ENCODE data around the gene SH2D6.
A peak's percentile ranks its signal among the peaks of the same experiment; 100 is the strongest.
"Not testable (repeated sequence)": the region's sequence is repeated elsewhere in the genome, so short reads cannot be mapped to it uniquely, and the experiment has no call there.

Gene SH2D6

DNA sequence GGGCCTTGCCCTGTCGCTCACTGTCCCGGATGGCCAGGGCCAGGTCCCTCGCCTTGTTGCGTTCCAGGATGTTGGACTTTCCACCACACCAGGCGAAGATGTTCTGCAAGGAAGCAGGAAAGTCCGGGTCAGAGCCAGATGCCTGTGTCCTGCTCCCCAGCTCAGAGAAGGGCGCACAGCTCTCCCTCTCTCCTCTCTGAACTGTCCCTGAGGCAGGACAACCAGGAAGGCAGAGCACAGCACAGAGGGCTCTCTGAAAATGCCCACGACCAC lies 19.4 kb upstream of the SH2D6 start:
- no peak for DNase-seq

DNA sequence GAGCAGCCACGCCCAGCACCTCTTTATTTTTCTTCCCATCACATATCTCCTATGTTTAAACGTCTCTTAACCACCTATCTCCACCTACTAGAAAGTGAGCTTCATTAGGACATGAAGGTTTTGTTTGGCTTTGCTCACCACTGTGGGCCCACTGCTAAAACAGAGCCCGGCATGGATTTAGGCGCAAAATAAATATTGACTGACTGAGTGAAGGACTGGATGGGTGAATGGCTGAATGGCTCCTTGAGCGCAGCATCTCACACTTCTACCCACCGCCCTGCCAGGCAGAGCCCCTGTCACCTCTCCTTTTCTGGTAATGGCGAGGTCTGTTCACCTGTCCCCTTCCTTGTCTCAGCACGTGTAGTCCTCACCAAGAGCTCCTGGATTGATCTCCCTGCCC lies 18.5 kb upstream of the SH2D6 start:
- DNase-seq, result no peak

DNA sequence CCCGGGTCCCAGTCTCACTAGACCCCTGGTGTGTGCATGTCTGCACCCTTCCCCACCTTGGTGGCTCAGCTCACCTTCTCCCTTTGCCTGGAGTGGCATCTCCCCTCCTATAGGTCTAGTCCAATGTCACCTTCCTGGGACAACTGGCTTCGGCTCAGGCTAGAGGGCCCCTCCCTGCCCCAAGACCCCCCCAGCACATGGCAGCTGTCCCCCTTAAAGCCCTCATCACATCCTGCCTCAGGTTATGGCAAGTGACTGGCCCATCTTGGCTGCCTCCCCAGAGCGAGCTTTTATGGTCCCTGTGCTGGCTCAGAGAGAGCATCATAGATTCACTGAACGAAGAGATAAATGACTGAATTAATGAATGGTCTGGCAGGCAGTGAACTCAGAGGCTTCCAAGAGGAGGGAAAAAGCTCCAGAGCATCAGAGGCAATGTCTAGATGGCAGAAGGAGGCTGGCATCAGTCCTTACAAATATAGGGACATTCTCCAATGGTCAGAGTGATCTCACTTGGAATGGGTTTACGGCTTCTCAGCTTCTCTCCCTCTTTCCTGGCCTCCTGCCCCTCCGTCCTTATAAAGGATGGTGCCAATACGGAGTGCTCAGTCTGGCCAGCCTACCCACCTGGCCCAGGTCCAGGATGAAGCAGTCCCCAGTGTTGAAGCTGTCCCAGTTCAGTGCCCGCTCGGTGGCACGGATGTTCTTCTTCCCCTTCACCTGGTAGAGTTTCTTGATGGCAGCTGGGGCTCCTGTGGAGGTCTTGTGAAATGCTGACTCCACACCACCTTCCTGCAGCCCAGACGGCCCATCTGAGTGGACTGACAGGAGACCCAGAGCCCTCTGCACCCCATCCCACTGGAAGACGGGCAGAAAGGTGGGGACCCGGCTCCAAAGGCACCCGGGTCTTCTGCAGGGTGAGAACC lies 17.7 kb upstream of the SH2D6 start:
- no peak for DNase-seq

DNA sequence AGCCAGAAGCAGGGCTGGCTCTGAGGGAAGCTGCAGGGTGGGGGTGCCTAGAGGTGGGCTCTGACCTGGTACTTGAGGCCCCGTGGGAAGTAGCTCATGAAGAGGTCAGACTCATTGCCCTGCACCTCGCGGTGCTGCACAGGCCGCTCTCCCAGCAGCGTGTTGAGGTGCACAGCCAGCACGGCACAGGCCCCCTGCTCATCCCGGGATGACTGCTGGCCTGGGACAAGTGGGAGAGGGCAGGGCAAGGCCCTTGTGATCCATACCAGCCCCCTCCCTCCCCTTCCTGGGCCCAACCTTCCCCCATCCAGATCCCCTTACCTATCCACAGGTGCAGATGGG lies 17.1 kb upstream of the SH2D6 start:
- DNase-seq, result no peak

DNA sequence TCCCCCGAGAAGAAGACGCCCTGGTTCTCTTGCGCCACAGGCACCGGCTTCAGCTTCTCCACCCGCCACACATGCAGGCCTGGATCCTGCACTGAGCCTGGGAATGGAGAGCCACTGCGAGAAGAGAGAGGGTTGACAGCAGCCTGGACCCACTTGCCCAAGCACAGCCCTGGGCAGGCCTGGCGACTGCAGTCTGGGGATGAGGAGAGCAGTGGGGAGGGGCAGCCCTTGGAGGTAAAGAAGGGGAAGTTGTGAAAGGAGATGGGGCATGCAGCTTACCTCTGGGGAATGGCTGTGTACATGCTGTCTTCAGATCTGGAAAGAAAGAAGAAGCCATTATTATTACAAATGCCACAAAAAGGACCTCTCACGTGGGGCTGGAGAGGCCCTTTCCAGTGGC lies 16.7 kb upstream of the SH2D6 start:
- no peak for DNase-seq

DNA sequence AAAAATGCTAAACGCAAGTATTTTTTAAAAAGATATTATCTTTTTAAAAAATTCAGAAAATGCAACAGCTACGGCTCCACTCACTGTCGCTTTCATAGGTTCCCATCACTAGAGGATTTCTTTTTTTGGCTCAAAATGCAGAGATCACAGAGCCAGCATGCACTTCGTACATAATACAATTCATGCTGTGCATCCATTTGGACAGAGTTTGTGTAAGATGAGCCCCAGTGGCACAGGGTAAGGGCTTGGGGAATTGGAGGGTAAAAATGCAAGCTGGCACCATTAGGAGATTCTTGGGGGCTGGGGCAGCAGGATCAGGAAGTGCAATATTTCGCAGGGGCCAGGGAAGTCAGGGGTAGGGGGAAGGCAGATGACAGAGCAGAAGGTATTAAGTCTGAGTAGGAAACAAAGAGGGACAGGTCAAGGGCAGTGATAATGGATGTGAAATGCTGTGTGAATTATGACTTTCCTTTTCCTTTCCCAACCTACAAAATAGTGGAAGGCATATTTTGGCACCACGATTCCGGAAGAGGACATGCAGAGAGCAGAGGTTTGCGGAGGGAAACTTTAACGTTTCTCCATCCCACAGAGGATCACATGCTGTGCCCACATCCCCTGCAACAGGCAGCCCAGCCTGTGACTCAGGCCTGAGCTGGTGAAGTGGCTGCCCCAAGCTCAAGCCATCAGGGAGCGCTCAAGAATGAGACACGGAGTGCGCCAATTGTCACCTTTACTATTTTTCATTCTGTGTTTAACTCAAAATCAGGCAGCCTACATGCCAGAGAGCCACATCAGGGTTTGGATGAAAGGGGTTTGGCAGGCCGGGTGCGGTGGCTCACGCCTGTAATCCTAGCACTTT lies 13.1 kb upstream of the SH2D6 start:
- peak; percentile 75 for DNase-seq

DNA sequence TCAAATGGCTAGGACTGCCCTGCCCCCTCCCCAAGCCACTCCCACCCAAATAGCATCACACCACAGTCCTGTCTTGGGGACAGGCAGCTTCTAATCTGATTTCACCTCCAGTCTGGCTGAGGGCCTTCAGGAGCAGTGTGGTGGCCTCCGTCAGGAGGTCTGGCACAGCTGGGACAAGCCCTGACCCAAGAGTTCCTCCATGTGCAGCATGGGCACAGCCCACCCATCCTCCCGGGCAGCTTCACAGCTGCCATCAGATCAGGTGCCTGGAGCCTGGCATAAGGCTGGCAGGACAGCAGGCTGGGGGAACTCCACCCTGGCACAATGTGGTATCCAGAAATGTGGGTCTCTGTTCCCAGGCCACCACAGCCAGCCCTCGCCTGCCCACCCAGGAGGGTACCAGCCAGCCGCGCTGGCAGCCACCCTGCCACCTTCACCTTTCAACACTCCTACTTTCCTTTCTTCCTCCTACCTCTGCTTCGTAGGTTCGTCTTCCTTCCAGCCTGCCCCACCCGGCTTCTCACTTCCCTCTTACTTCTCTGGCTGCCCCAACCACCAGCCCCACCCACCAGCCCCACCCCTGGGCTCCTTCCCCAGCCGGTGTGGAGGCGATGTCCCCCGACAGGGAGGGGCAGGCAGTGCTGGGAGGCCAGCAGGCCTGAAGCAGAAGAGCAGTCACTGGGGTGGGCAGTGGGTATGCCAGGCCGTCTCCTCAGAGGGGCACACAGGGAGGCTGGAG lies 8.5 kb upstream of the SH2D6 start, which contains the start of gene CAPG:
Gene CAPG, minus strand, starts transcription at position 522 of the 739 bp plus-strand sequence. CDS start 8,221 bp downstream, outside the sequence.
- DNase-seq, result no peak

DNA sequence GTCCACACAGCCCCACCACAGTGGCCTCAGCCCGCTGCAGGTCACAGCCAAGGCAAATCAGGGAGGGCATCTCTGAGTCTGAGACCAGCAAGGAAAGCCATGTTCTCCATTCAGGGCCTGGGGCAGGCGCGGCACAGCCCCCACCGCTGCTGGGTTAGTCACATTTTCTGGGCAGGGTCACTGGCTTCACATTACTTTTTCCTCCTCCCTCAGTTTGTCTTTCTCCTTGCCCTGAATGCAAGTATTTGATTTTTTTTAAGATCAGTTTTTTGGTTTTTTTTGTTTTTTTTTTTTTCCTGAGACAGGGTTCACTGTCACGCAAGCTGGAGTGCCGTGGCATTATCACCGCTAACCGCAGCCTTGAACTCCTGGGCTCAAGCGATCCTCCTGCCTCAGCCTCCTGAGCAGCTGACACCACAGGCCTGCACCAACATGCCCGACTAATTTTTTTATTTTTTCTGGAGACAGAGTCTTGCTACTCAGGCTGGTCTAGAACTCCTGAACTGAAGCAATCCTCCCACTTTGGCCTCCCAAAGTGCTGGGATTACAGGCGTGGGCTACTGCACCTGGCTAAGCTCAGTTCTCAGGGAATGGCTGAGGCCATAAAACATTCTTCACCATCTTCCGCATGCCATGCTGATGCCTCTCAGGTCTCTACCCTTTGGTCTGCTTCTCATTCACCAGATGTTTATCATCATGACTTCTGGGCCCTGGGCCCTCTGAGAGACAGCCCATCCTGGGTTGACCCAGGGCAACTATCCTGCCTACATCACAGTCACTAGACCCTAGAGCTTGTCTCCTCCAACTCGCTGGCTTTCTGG lies 7.7 kb upstream of the SH2D6 start:
- no peak for DNase-seq

DNA sequence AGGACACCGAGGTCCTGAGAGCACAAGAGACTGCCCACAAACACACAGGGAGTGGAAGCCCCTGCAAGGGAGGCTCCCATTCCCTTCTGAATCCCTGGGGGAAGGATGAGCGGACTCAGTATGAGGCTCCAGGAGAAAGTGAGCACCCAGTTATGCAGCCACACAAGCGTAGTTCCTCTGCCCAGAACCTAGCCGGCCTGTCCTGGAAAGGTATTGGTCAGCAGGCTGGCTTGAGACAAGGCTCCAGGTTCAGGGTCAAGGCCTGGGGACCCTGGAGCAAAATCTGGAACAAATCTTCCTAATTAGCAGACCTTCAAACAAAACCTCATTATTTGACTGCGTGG lies 7.1 kb upstream of the SH2D6 start:
- DNase-seq, result no peak

DNA sequence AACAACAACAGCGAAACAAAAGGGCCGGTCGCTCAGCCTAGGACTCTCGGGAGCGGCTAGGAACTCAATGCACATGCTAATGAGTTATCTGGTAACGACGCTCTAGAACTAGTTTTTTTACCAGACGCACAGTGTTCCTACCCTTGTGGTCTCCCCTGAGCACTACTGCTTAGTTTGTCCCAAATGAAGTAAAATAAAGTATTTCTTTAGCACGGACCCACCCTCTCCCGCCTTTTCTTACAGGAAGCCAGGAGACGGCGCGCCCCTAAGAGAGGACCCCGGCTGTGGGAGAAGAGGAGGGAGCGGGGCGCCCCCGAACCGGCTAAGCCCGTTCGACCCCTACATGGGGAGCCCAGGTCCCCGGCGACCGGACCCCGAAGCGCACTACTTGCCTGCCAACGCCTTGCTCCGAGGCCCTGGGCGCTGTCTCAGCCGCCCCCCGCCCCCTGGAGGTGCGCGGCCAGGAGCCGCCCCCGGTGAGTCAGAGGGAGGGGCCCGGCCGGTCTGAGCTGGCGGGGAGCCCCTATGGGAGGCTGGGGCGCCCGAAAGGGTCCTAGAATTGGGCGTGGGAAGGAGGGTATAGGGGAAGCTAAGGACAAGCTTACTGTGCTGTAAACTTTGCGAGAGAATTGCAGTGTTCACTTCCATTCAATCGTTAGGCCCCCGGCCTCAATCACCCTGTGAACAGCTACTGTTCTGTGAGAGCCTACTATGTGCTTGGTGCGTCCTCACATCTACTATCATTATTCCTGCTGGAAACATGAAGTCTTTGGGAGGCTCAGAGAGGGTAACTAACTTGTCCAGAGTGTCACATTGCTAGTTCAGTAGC lies 4.7 kb upstream of the SH2D6 start:
- DNase-seq, result peak; percentile 46

DNA sequence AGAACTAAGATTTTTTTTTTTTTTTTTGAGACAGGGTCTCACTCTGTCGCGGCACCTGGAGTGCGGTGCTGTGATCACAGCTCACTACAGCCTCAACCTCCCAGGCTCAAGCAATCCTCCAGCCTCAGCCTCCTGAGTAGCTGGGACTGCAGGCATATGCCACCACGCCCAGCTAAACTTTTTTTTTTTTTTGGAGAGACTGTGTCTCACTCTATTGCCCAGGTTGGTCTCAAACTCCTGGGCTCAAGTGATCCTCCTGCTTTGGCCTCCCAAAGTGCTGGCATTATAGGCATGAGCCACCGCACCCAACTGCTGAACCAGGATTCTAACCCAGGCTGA lies 4.1 kb upstream of the SH2D6 start:
- DNase-seq, result not testable (repeated sequence)

DNA sequence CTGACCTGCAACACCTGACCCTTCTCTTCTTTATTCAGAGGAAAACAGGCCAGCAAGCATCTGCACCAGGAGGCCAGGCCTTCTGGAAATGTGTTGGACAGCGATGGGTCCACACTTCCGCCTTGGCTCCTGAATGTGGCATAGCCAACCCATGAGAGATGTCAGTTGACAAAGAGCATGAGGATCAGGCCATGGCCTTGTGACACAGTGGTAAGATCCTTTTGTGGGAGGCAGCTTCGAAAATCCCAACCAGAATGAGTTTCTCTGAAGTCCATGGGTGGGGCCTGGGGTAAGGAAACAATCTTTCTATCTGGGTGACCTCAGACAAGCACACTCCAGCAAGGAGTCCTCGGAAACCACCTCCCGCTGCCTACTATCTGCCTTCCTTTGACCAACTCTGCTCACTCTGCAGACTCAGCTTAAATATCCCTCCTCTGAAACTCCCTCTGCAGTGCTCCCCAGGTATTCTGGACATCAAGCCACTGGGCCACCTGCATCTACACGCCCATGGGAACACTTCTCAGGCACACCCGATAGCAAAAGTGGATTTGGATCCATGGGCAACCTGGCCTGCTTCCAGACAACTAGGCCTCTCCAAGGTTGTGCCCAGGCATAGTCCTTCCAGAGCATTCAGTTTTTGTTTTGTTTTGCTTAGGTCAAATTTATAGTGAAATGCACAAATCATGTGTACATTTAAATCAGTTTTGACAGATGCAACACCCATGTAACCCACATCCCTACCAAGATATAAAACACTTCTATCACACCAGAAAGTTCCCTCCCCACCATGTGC lies 3.6 kb upstream of the SH2D6 start:
- no peak for DNase-seq

DNA sequence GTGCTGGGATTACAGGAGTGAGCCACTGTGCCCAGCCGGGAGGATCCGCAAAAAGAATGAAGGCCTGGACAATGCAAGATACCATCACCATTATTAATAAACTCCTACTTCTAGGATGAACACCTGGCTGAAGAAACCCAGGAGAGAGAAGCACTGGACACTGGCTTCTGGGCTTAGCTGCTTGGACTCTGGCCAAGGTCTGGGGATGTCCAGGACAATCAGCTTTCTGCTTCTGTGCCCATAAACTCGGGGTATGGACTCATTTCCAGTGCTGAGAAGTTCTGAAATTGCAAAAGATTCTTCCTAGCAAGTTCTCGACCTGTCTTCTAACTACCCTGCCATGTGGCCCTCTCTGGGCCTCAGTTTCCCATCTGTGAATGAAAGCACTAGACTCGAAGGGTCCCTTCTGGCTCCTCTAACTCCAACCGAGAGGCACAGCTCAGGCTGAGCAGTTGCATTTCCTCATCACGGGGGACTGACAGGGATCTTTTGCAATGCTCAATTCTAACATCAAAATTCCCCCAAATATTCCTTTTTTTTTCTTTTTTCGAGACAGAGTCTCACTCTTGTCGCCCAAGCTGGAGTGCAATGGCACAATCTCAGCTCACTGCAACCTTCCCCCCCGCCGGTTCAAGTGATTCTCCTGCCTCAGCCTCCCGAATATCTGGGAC lies 2.4 kb upstream of the SH2D6 start:
- no peak for DNase-seq

DNA sequence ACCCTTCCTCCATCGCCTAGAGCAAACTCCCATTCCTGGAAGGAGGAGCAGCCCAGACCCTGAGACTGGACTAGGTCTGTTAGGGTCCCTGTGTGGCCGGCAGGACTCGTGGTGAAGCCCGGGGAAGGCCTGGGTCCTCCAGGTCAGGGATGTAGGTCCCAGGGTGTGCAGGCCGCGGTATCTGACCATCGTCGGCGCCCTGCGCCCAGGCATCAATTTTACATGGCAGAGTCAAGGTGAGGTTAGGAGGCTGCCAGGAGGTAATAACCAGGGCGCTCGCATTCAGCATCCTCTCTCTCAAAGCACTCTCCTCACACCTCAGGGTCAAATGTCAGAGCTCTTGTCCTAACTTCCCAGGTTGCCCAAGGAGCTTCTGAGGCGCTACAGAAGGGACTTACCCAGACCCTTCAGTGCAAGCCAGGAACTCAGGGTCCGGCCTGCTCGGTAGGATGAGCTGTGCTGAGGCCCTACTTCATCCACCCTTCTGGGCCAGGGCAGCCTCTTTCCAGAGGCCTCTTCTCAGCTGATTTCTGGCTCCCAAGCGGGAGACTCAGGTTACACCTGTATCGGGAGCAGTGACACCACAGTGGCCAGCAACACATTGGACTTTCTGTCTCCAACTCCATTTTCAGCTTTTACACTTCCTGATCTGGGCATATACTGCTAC lies 628 bp downstream of the SH2D6 start:
- no peak for DNase-seq

DNA sequence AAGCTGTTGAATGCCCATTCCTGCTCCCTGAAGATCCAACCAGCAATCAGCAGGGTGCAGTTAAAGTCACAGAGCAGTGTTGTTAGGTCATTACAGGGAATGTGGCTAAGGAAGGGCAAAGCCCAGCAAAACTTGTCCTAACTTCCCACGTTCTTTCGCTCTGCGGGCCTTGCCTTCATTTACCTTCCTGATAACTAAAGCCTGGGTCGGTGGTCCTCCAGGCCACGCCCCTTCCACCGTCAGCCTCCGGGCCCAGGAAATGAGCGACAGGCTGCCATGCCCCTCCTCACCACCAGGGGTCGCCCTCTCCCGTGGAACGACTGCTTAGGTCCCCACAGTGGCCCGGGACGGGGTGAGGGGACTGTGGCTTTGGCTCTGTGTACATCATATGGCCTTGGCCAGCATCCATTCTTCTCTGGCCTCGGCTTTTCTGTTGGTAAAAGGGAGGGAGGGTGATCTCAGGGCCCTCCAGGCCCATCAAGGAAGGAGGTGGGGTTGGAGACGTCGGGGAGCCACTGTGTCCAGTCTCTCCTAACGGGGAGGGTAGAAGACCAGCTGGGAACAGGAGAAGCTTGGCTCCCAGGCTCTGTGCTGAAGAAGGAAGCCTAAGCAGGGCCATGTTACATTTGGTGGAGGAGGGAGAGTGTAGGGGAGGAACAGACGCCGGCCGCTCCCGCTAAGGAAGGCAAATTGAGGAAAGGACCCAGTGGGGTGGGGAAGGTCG lies 2.2 kb downstream of the SH2D6 start:
- peak; percentile 91 for DNase-seq

DNA sequence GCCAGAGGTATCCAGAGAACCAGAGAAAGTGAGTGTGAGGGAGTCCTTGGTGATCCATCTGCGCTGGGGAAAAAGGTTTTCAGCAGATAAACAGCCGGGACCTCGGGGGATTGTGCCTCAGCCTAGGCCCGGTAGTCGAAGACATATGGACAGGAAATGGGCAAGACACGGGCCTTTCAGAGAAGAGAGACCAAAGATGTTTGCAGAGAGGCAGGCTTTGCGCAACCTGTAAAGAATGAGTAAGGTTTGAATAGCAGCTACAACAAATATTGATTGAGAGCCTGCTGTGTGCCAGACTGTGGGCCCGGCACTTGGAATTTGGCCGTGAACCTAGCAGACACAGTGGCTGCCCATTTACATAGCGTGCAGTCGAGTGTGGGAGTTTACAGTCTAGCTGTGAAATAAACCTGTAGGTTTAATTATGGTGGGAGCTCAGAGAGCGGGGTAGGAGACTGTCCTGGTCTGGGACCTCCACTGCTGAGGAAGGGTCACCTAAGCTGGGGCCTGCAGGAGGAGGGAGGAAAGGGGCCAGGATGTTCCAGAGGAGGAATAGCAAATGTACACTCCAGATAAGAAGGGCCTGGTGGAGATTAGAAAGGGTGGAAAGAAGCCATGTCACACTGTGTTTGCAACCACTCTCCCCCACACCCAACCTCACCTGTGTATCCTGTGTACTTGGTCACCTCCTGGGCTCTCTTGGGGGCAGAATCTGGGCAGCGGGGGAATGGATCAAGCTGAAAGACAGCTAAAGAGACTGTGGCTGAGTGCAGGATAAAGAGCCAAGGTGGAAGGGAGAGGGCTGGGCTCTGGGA lies 3.0 kb downstream of the SH2D6 start:
- DNase-seq, result no peak

DNA sequence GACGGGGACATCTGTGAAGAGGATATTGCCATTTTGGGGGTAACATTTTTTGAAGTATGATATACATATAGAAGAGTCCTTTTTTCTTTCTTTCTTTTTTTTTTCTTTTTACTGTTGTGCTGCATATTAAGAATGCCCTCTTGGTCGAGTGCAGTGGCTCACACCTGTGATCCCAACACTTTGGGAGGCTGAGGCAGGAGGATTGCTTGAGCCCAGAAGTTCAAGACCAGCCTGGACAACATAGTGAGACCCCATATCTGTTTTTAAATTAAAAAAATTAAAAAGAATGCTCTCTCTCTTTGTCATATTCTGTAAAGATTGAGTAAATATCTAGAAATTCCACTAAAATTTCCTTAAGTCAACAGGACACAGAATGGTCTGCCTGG lies 3.6 kb downstream of the SH2D6 start:
- DNase-seq, result no peak

DNA sequence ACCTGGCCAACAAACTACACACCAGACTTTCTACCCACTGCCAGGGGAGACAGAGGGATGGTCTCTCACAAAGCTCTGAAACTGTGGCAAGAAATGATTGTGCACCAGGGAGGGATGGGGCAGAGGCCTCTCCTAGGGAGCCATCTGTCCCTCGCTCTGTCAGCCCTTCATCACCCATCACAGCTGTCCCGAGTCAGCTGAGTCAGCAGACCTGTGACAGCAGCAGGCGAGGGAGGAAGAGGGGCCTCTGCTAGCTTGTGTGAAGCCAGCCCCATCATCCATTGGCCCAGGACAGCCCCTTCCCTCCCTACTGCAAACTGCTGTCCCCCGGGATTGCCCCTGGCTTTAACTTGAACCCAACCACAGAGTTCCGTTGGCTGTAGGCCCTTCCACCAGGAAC lies 5.0 kb downstream of the SH2D6 start:
- no peak for DNase-seq

Measured in stimulated activated CD4-positive, alpha-beta T cell treated with anti-CD3 and anti-CD28 coated beads, Interleukin-1b, Interleukin-23, amount 100 ng/mL, for 48 hours (primary cell).